Measurements from ENCODE around the gene DBT.

DBT gene

GRCh38 chr1:100230765-100231164 lies 18.9 kb downstream of the DBT start:
- no peak for DNase-seq
- Histone ChIP-seq H3K27me3 (replicated peaks; ENCODE audit: insufficient read depth, low read length) (no peaks in the 10 kb centered on the region), H3K79me2 (ENCODE audit: low read length) (no peaks in the 10 kb centered on the region), H3K4me2 (ENCODE audit: low read depth, low read length) (no peak overlapping the region), H2AFZ (ENCODE audit: low read length) (no peak overlapping the region), H3K4me1 (ENCODE audit: low read length) (no peaks in the 10 kb centered on the region), H3K9ac (ENCODE audit: low read length) (no peak overlapping the region), H3K27ac (ENCODE audit: low read length) (no peak overlapping the region), H3K9me2 (replicated peaks; ENCODE audit: insufficient read depth, low read length) (no peaks in the 10 kb centered on the region), H3F3A (ENCODE audit: insufficient read depth, low read length) (no peaks in the 10 kb centered on the region), H4K20me1 (ENCODE audit: insufficient read depth, low read length) (no peaks in the 10 kb centered on the region), H3K36me3 (replicated peaks; ENCODE audit: insufficient read depth, low read length) (no peaks in the 10 kb centered on the region), H3K4me3 (ENCODE audit: low read length) (no peak overlapping the region), H3K9me3 (replicated peaks; ENCODE audit: insufficient read depth, low read length) (no peaks in the 10 kb centered on the region)
- no peak for TF ChIP-seq CTCF (IDR thresholded peaks at IDR 0.05; ENCODE audit: low read length)

GRCh38 chr1:100229681-100230443 lies 19.8 kb downstream of the DBT start:
- Histone ChIP-seq H3K4me3 (ENCODE audit: low read length) (no peak overlapping the region), H2AFZ (ENCODE audit: low read length) (no peak overlapping the region), H3K9me2 (replicated peaks; ENCODE audit: insufficient read depth, low read length) (no peaks in the 10 kb centered on the region), H3K79me2 (ENCODE audit: low read length) (no peaks in the 10 kb centered on the region), H3F3A (ENCODE audit: insufficient read depth, low read length) (no peaks in the 10 kb centered on the region), H3K36me3 (replicated peaks; ENCODE audit: insufficient read depth, low read length) (no peaks in the 10 kb centered on the region), H3K4me2 (ENCODE audit: low read depth, low read length) (no peak overlapping the region), H3K27me3 (replicated peaks; ENCODE audit: insufficient read depth, low read length) (no peaks in the 10 kb centered on the region), H3K9ac (ENCODE audit: low read length) (no peak overlapping the region), H3K27ac (ENCODE audit: low read length) (no peak overlapping the region), H3K4me1 (ENCODE audit: low read length) (no peaks in the 10 kb centered on the region), H4K20me1 (ENCODE audit: insufficient read depth, low read length) (no peaks in the 10 kb centered on the region), H3K9me3 (replicated peaks; ENCODE audit: insufficient read depth, low read length) (no peaks in the 10 kb centered on the region)
- no peak for DNase-seq
- TF ChIP-seq CTCF (IDR thresholded peaks at IDR 0.05; ENCODE audit: low read length): no peak
- no peak for TF ChIP-seq EZH2phosphoT487 (IDR thresholded peaks at IDR 0.05; ENCODE audit: low read length)
- TF ChIP-seq EZH2 (optimal IDR thresholded peaks at IDR 0.05; ENCODE audit: low read depth, low read length): no peak

DNA sequence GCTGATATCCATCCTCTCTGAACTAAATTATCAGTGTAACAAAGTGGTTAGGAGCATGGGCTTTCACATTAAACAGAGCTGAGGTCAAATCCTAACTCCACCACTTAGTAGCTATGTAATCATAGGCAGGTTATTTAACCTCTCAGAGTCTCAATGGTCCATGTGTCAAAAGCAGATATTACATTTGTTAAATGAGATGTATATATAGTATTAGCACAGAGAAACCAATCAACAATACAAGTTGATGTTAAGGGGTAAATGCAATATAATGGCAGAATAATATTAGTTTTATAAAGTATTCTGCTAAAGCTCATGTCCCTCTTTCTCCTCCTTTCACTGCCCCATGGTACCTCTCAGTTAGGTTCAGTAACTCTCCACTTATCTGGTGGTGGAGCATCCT lies 27.2 kb downstream of the DBT start:
- DNase-seq: no peak
- Histone ChIP-seq H3K79me2 (ENCODE audit: low read length) (no peaks in the 10 kb centered on the region), H2AFZ (ENCODE audit: low read length) (no peak overlapping the region), H3K36me3 (replicated peaks; ENCODE audit: insufficient read depth, low read length) (no peaks in the 10 kb centered on the region), H3K9me2 (replicated peaks; ENCODE audit: insufficient read depth, low read length) (no peaks in the 10 kb centered on the region), H3K4me2 (ENCODE audit: low read depth, low read length) (no peak overlapping the region), H4K20me1 (ENCODE audit: insufficient read depth, low read length) (no peaks in the 10 kb centered on the region), H3K9ac (ENCODE audit: low read length) (no peak overlapping the region), H3K9me3 (replicated peaks; ENCODE audit: insufficient read depth, low read length) (no peaks in the 10 kb centered on the region), H3K4me3 (ENCODE audit: low read length) (no peak overlapping the region), H3K27me3 (replicated peaks; ENCODE audit: insufficient read depth, low read length) (no peaks in the 10 kb centered on the region), H3K27ac (ENCODE audit: low read length) (no peak overlapping the region), H3F3A (ENCODE audit: insufficient read depth, low read length) (no peaks in the 10 kb centered on the region), H3K4me1 (ENCODE audit: low read length) (no peaks in the 10 kb centered on the region)
- TF ChIP-seq CTCF (IDR thresholded peaks at IDR 0.05; ENCODE audit: low read length) (no peak), EZH2 (optimal IDR thresholded peaks at IDR 0.05; ENCODE audit: low read depth, low read length) (no peak), EZH2phosphoT487 (IDR thresholded peaks at IDR 0.05; ENCODE audit: low read length) (no peak)
